ENCODE results near the gene PLXDC2.

Gene PLXDC2

DNA sequence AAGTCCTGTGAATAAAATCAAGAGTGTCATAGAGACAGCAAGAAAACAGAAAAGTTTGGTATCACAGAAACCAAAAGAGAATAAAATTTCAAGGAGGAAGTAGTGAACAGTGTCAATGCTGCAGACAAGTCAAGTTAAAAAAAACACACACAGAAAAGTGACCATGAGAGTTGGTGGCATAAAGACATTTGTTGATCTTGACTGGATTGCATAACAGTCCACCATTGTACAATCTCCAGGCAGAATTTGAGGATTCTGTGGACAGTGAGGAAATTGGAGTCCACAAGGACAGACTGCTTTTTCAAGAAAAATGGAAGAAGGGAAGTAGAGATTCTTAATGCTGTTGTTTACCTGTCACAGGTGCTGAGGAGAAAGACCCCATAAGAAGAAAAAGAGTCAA is 412.5 kb downstream of the PLXDC2 start:
- no peak overlapping the region for H3K4me3 ChIP-seq (ENCODE audit: low read length)
- no peak for DNase-seq (ENCODE audit: low read depth)
- TF ChIP-seq, protein P1, sequence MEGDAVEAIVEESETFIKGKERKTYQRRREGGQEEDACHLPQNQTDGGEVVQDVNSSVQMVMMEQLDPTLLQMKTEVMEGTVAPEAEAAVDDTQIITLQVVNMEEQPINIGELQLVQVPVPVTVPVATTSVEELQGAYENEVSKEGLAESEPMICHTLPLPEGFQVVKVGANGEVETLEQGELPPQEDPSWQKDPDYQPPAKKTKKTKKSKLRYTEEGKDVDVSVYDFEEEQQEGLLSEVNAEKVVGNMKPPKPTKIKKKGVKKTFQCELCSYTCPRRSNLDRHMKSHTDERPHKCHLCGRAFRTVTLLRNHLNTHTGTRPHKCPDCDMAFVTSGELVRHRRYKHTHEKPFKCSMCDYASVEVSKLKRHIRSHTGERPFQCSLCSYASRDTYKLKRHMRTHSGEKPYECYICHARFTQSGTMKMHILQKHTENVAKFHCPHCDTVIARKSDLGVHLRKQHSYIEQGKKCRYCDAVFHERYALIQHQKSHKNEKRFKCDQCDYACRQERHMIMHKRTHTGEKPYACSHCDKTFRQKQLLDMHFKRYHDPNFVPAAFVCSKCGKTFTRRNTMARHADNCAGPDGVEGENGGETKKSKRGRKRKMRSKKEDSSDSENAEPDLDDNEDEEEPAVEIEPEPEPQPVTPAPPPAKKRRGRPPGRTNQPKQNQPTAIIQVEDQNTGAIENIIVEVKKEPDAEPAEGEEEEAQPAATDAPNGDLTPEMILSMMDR (IDR thresholded peaks at IDR 0.05; ENCODE audit: insufficient read depth, low read depth, low read length, missing control alignments) = no peak

DNA sequence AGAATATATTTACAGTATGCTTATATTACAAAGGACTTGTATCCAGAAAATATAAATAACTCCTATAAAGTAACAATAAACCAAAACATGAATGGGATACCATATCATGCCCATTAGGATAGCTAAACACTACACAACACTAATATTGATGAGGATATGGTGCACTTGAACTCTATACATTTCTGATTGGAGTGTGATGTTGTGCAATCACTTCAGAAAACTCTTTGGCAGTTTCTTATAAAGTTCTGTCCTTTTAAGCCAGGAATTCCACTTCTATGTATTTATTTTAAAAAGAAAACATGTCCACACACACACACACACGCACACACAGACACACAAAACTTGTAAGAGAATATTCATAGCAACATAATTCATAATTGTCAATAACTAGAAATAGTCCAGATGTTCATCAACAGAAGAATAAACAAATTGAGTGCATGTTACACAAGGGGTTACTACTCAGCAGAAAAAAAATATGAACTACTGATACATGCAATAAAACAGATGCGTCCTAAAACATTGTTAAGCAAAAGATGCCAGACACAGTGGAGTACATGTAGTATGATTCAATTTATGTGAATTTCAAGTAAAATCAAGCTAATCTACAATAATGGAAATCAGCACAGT is 416.0 kb downstream of the PLXDC2 start:
- no peak for DNase-seq (ENCODE audit: low read depth)
- H3K4me3 ChIP-seq (ENCODE audit: low read length) = no peak overlapping the region
- TF ChIP-seq, protein P1 (IDR thresholded peaks at IDR 0.05; ENCODE audit: insufficient read depth, low read depth, low read length, missing control alignments) = no peak

DNA sequence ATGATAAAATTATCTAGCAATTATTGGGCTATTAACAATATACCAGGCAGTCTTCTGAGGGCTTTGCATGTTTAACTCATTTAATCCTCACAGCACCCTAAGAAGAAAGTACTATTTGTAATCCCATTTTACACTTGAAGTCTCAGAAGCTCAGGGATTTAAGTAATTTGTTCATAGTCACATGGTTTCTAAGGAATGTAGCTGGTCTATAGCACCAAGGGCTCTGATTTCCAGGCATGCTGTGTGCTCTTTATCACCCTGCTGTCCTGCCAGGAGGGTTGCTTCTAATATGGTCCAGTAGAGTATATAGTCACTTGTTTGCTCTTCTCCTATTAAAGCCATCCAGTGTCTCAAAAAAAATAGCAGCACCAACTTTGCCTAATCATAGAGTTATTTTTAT is 417.2 kb downstream of the PLXDC2 start:
- no peak for DNase-seq (ENCODE audit: low read depth)
- no peak overlapping the region for H3K4me3 ChIP-seq (ENCODE audit: low read length)
- TF ChIP-seq, protein P1 (IDR thresholded peaks at IDR 0.05; ENCODE audit: insufficient read depth, low read depth, low read length, missing control alignments) = no peak

DNA sequence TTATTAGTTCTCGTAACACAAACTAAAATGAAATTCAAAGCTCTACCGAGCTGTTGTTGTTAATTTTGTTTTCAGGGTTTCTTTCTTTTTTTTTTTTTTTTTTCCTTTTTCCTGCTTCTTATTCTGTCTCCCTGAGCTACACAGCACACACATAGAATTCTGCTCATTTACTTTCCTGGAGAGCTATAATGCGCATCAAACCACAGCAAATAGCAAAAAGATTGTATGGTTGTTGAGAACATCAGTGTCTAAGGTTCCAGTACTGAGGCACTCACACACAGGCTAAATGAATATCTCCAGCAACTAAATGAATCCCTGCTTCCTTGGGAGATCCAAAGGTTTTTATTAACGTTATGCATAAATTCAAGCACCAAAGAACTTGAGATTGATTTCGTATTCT is 418.3 kb downstream of the PLXDC2 start:
- no peak for DNase-seq (ENCODE audit: low read depth)
- TF ChIP-seq, protein P1 (IDR thresholded peaks at IDR 0.05; ENCODE audit: insufficient read depth, low read depth, low read length, missing control alignments) = no peak
- no peak overlapping the region for H3K4me3 ChIP-seq (ENCODE audit: low read length)

DNA sequence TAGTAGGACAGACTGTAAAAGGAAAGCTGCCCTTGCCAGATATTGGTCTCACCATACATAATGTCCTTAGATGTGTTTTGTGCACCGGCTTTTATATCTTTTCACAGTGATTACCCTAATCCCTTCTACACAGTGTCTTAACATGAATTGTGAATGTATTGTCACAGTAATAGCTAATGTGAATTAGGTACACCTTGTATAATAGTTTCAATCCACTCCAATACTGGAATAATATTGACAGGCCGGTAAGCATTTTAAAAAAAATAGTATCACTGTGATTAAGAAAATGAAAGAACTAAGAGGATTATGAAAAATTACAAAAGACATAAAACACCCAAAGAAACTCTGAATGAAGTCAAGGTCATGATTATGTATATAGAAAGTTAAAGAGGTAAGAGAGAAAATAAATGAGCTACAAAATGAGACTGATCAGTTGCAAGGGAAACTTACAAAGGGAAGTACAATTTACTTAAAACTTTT is 420.9 kb downstream of the PLXDC2 start:
- H3K4me3 ChIP-seq (ENCODE audit: low read length) = no peak overlapping the region
- TF ChIP-seq, protein P1 (IDR thresholded peaks at IDR 0.05; ENCODE audit: insufficient read depth, low read depth, low read length, missing control alignments) = no peak
- no peak for DNase-seq (ENCODE audit: low read depth)

DNA sequence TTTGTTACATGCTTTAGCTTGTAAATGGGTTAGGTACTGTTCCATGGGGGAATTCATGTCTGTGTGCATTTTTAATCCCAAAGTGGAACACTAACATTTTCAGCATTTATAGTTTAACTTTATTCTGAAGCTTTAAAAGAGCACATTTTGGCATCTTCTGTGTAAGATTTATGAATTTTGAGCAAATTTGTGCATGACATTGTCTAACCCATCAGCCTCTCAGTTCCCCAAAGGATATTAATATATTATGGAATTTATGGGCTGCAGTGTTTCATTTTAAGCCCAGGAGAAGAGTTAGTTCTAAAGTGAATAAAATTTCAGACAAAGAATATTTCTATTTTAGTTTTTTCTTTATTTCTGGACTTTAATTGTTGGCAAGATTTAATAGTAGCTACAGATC is 421.4 kb downstream of the PLXDC2 start:
- DNase-seq (ENCODE audit: low read depth) = no peak
- H3K4me3 ChIP-seq (ENCODE audit: low read length) = no peak overlapping the region
- TF ChIP-seq, protein P1 (IDR thresholded peaks at IDR 0.05; ENCODE audit: insufficient read depth, low read depth, low read length, missing control alignments) = no peak

DNA sequence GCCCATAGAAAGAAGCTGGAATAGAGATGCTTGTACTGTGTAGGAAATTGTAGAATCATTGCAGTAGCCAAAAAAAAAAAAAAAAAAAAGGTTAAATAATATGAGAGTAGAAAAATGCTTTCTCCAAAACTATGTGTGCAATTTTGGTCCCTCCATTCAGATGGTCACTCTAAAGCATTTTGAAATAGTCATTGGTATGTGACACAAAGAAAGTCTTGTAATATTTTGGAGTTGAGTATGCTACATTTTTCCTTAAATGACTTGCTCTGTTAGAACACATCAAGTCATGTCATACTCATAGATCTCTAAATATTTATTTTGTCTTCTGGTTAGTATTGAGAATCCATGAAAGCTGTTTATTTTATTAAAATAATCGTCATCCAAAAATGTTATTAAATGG is 424.4 kb downstream of the PLXDC2 start:
- DNase-seq (ENCODE audit: low read depth) = no peak
- TF ChIP-seq, protein P1 (IDR thresholded peaks at IDR 0.05; ENCODE audit: insufficient read depth, low read depth, low read length, missing control alignments) = no peak
- H3K4me3 ChIP-seq (ENCODE audit: low read length) = no peak overlapping the region

All from epithelial cell of esophagus (primary cell).